H1 (cell line): ENCODE measurements around the gene ZNF550. TPM values are rescaled to one million over a fixed set of nuclear protein-coding genes. Genes with fewer than 3 reads are reported as not detected.

Experiments
- BRCA1 ChIP-seq: IDR thresholded peaks from 2 replicates; pipeline ENCODE4 v1.6.1; 2012; ENCODE audit warnings: low read depth, low read length, improper control_type of control experiment
- FOSL1 ChIP-seq: IDR thresholded peaks from 2 replicates; pipeline ENCODE4 v1.6.1; 2011; ENCODE audit warnings: mild to moderate bottlenecking, low read depth, low read length, moderate library complexity; ENCODE audit not compliant: insufficient read depth
- GABPA ChIP-seq: IDR thresholded peaks from 2 replicates; pipeline ENCODE4 v1.6.1; 2011; ENCODE audit warnings: mild to moderate bottlenecking, low read length, moderate library complexity, borderline replicate concordance; ENCODE audit not compliant: insufficient read depth
- MAFK ChIP-seq: IDR thresholded peaks from 2 replicates; pipeline ENCODE4 v1.6.1; 2012; ENCODE audit warnings: low read depth, mild to moderate bottlenecking, improper control_type of control experiment, low read length
- polyA plus RNA-seq, 7 experiments: library from polyadenylated mRNA; depleted of rRNA in 3 of 7; stranded (reverse) in 5 of 7; unstranded in 2 of 7; fragments of >200 nt in 5 of 7; fragments of 200-250 nt in 2 of 7; gene quantifications; 1 replicate in 5 of 7; 2 replicates in 1 of 7; 4 replicates in 1 of 7; pipeline versions ENCODE4 v1.2.1 to v1.2.3, GENCODE V29; 2011 to 2013; ENCODE audit warnings: missing spikeins in 2 of 7, mixed read lengths in 2 of 7
- total RNA-seq: library from RNA; stranded (reverse); fragmentation: NEBNext Ultra II Directional; extraction: Animal tissue kit (Norgen Biotek cat#: 25700); gene quantifications from 2 replicates; pipeline ENCODE4 v1.2.1, GENCODE V29; 2021

ZNF550 gene
- total and polyA plus RNA-seq, 2 of the 8 experiments (the other 6 are each of a cell fraction or from before 2014, with no cell fraction given): 4.5 to 10.7 TPM

DNA sequence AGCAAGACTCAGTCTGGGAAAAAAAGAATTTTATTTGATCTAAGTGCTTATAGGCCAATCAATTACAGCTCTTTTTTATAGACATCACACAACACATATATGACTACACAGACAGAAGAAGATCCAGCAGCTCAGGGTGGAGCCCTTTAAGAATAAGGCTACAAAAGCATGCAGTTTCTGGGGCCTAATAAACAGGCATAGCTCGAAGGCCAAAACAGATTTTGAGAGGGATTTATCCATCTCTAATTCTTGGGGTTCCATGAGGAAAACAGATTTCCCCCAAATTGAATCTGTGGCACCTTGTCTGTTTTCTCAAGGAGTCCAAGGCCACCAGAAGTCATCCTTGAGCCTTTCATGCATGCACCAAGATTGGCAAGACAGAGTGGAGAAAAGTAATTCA is 3.9 kb upstream of the ZNF550 start (continued):
- TF ChIP-seq BRCA1: no peak
- TF ChIP-seq GABPA: no peak
- TF ChIP-seq MAFK: no peak
- no peak for TF ChIP-seq FOSL1
